ENCODE measurements around the gene GPR143. TPM values are rescaled to one million over a fixed set of nuclear protein-coding genes. Genes with fewer than 3 reads are reported as not detected.
A peak's percentile ranks its signal among the peaks of the same experiment; 100 is the strongest.

The GPR143 gene
- total and polyA plus RNA-seq, 2 of the 4 experiments (the other 2 are of a cell fraction) = 0.07 TPM; not detected in 1

- dilution Hi-C loops (cut with HindIII; ENCODE audit: low sequenced_read_pairs, unreplicated experiment) (no loop called here), in situ Hi-C loops (cut with MboI; ENCODE audit: low sequenced_read_pairs) (no loop called here), intact Hi-C loops (cut with micrococcal nuclease) (no loop called here)
- Histone ChIP-seq H2BK120ac (ENCODE audit: low read depth, low read length) (no peak overlapping the region), H3K9me1 (ENCODE audit: insufficient read depth, low read length) (no peaks in the 10 kb centered on the region), H2BK15ac (ENCODE audit: low read depth, low read length) (no peak overlapping the region), H3K14ac (replicated peaks; ENCODE audit: low read depth, low read length) (no peak overlapping the region), H4K8ac (ENCODE audit: low read depth in 2 of 2, low read length in 2 of 2) (no peak overlapping the region), H2BK5ac (ENCODE audit: low read depth, low read length, poor library complexity, severe bottlenecking) (no peak overlapping the region), H2BK20ac (ENCODE audit: low read depth, low read length) (no peak overlapping the region), H3K27ac (ENCODE audit: insufficient read depth, low read length) (no peak overlapping the region), H2AK5ac (ENCODE audit: low read depth, low read length) (no peak overlapping the region), H3K4me1 (ENCODE audit: control insufficient read depth, insufficient read depth, low read length) (peaks cover 4% of the 10 kb centered on the region; the same call in 1 of the 2 replicates), H4K20me1 (ENCODE audit: insufficient read depth, low read length) (no peaks in the 10 kb centered on the region), H3K4ac (ENCODE audit: low read depth, low read length) (no peak overlapping the region), H2AFZ (replicated peaks; ENCODE audit: low read length, poor library complexity) (no peak overlapping the region), H3K9ac (ENCODE audit: low read depth, low read length) (no peak overlapping the region), H3K27me3 (ENCODE audit: control insufficient read depth, insufficient read depth, low read length) (peaks cover 9% of the 10 kb centered on the region), H3K4me2 (ENCODE audit: low read depth, low read length) (no peak overlapping the region), H3K18ac (ENCODE audit: low read depth, low read length) (no peak overlapping the region), H3K56ac (ENCODE audit: extremely low read depth, insufficient read depth, low read length) (no peak overlapping the region), H3K79me1 (ENCODE audit: low read depth in 1 of 2, low read length in 2 of 2) (no peaks in the 10 kb centered on the region), H2AK9ac (replicated peaks; ENCODE audit: low read depth, low read length, poor library complexity) (no peak overlapping the region), H4K91ac (ENCODE audit: insufficient read depth, low read depth, low read length) (no peak overlapping the region), H4K5ac (ENCODE audit: low read depth, low read length) (no peak overlapping the region), H3K36me3 (ENCODE audit: control insufficient read depth, insufficient read depth, low read length) (no peaks in the 10 kb centered on the region), H3K23ac (ENCODE audit: low read depth, low read length) (no peak overlapping the region), H3K9me3 (ENCODE audit: control insufficient read depth, insufficient read depth, low read length) (peaks cover 2% of the 10 kb centered on the region; the same call in 1 of the 2 replicates), H3K4me3 (ENCODE audit: insufficient read depth, low read depth, low read length) (no peak overlapping the region)
- no peak for ATAC-seq (ENCODE audit: low read depth)
- BruUV-seq (replicated peaks) = no TSS peak
- TF ChIP-seq CTCF (conservative IDR thresholded peaks at IDR 0.05; ENCODE audit: low read depth, low read length) = no peak
- TF ChIP-seq RAD21 (IDR thresholded peaks at IDR 0.05; ENCODE audit: low read length) = no peak
- TF ChIP-seq FOS (IDR thresholded peaks at IDR 0.05; ENCODE audit: low read depth, low read length) = no peak
- no peak for TF ChIP-seq MXI1 (IDR thresholded peaks at IDR 0.05; ENCODE audit: borderline replicate concordance, low read depth, low read length)
- TF ChIP-seq MAZ (IDR thresholded peaks at IDR 0.05; ENCODE audit: borderline replicate concordance, low read depth, low read length) = no peak
- no peak for TF ChIP-seq ELK1 (IDR thresholded peaks at IDR 0.05; ENCODE audit: borderline replicate concordance, low read depth, low read length)
- no peak for TF ChIP-seq CEBPB (IDR thresholded peaks at IDR 0.05; ENCODE audit: low read depth, low read length)
- TF ChIP-seq CHD1 (IDR thresholded peaks at IDR 0.05; ENCODE audit: low read depth, low read length) = no peak
- no peak for TF ChIP-seq POLR2A (IDR thresholded peaks at IDR 0.05; ENCODE audit: low read depth, low read length)
- TF ChIP-seq USF2 (IDR thresholded peaks at IDR 0.05; ENCODE audit: low read depth, low read length) = no peak
- TF ChIP-seq RCOR1 (IDR thresholded peaks at IDR 0.05; ENCODE audit: insufficient replicate concordance, low read length) = no peak
- WGBS, 2 experiments (ENCODE audit: extremely low coverage in 2 of 2, insufficient read length in 1 of 2) = no CpG with 5 or more reads among the region's 6 CpGs
- POLR2A ChIA-PET (ENCODE audit: unreplicated experiment) = interaction anchor here (0.6 kb wide), 1 partner anchor 1604 kb away, joined by 4 read pairs; no protein-coding TSS in a partner anchor
- peak; percentile 53 for DNase-seq
- CTCF ChIA-PET = interaction anchor here (0.6 kb wide), 1 partner anchor 1105 kb away, joined by 3 read pairs; no protein-coding TSS in a partner anchor
Measured at GRCh38 chrX:9790866-9791265, 25.2 kb upstream of the GPR143 start.
